Neural progenitor cell (in vitro differentiated cells): Measurements from ENCODE around the gene ERC2.

Experiments used
- CTCF ChIP-seq: fragments of 200-600 bp; sonication (generic); IDR thresholded peaks from 2 replicates; pipeline ENCODE4 v1.5.1; 2017; ENCODE audit warnings: antibody characterized with exemption, mild to moderate bottlenecking
- EZH2phosphoT487 ChIP-seq: fragments of 200-600 bp; sonication (generic); IDR thresholded peaks from 2 replicates; pipeline ENCODE4 v1.6.1; 2017; ENCODE audit warnings: antibody characterized with exemption

GRCh38 chr3:56048331-56048730, 419.9 kb downstream of the ERC2 start:
- no peak for TF ChIP-seq CTCF
- no peak for TF ChIP-seq EZH2phosphoT487
